Gastroesophageal sphincter (tissue), 4 donors: Measurements from ENCODE around the gene UVRAG. TPM values are rescaled to one million over a fixed set of nuclear protein-coding genes. Genes with fewer than 3 reads are reported as not detected.

Experiments used
- ATAC-seq: fragments of 150-250 bp; one replicate; pipeline ENCODE4 v1.9.1; 2016; ENCODE audit warnings: mild to moderate bottlenecking, moderate library complexity
- H3K27ac ChIP-seq, 4 donors: fragments of 200-600 bp; sonication (generic) in 3 of 4; 1 replicate in 3 of 4; 2 replicates in 1 of 4; pipeline ENCODE4 v1.5.1; 2016 to 2019
- H3K27me3 ChIP-seq: fragments of 200-600 bp; sonication (generic); one replicate; pipeline ENCODE4 v1.5.1; 2019
- H3K36me3 ChIP-seq, 2 donors: fragments of 200-600 bp; sonication (generic); one replicate each; pipeline ENCODE4 v1.5.1; 2019; ENCODE audit warnings: control low read depth in 1 of 2
- H3K4me1 ChIP-seq, 3 donors: fragments of 200-600 bp; sonication (generic); 1 replicate in 2 of 3; 2 replicates in 1 of 3; pipeline ENCODE4 v1.5.1; 2016 to 2019; ENCODE audit warnings: control low read depth in 2 of 3
- H3K4me3 ChIP-seq, 2 donors: fragments of 200-600 bp; sonication (generic); one replicate each; pipeline ENCODE4 v1.5.1; 2019; ENCODE audit warnings: mild to moderate bottlenecking in 1 of 2, moderate library complexity in 1 of 2
- H3K9me3 ChIP-seq, 3 donors: fragments of 200-600 bp; sonication (generic); one replicate each; pipeline ENCODE4 v1.5.1; 2017 to 2019; ENCODE audit warnings: control low read depth in 2 of 3
- CTCF ChIP-seq, 4 experiments: fragments of 200-600 bp in 2 of 4; fragments of 450-650 bp in 2 of 4; sonication (generic) in 1 of 4; IDR thresholded peaks; one replicate each; pipeline ENCODE4 v1.5.1; 2017 to 2019; ENCODE audit warnings: antibody characterized with exemption in 4 of 4, mild to moderate bottlenecking in 2 of 4, moderate library complexity in 2 of 4
- EP300 ChIP-seq: sonication (generic); formaldehyde crosslinking; IDR thresholded peaks from one replicate; pipeline ENCODE4 v1.6.1; 2017; ENCODE audit warnings: antibody characterized with exemption, mild to moderate bottlenecking
- POLR2A ChIP-seq, 2 donors: fragments of 450-650 bp; IDR thresholded peaks; one replicate each; pipeline ENCODE4 v1.6.1; 2017; ENCODE audit warnings: antibody characterized with exemption in 2 of 2, mild to moderate bottlenecking in 2 of 2, moderate library complexity in 1 of 2
- POLR2AphosphoS5 ChIP-seq: sonication (generic); formaldehyde crosslinking; IDR thresholded peaks from one replicate; pipeline ENCODE4 v1.6.1; 2017; ENCODE audit warnings: antibody characterized with exemption
- WGBS, 2 donors: methylation state at CpG; one replicate each; pipeline ENCODE4 v1.1.5; 2018; ENCODE audit warnings: low coverage in 1 of 2; 5-methylcytosine and 5-hydroxymethylcytosine counted together
- total RNA-seq, 4 donors: library from RNA; depleted of rRNA; stranded (reverse); fragments of >200 nt; gene quantifications; one replicate each; pipeline ENCODE4 v1.1.0, GENCODE V29; 2016

UVRAG gene
- total RNA-seq, 4 donors from 2014 or later = 28.1 to 50.1 (median 34.7) TPM

GRCh38 chr11:75853971-75854370 is 39.0 kb downstream of the UVRAG start:
- TF ChIP-seq CTCF (IDR thresholded peaks at IDR 0.05) = no peak
- no peak for TF ChIP-seq POLR2AphosphoS5
- TF ChIP-seq POLR2A (IDR thresholded peaks at IDR 0.05) = no peak
- no peak for TF ChIP-seq EP300
- Histone ChIP-seq H3K9me3 (no peaks in the 10 kb centered on the region), H3K36me3 (peaks cover 0 to 15% of the 10 kb centered on the region in 2 donors), H3K27ac (no peak overlapping the region), H3K4me3 (no peak overlapping the region), H3K27me3 (no peaks in the 10 kb centered on the region), H3K4me1 (peaks cover 10 to 21% (median 20%) of the 10 kb centered on the region in 3 donors)
- no peak for ATAC-seq
- WGBS, 2 donors = 64 to 89% methylated on average over 1 of the region's 1 CpG

- H3K27me3 ChIP-seq = no peaks in the 10 kb centered on the region
- no peaks in the 10 kb centered on the region for H3K9me3 ChIP-seq
- no peak overlapping the region for H3K27ac ChIP-seq
- H3K4me1 ChIP-seq = peaks cover 12 to 19% (median 17%) of the 10 kb centered on the region in 3 donors
- peaks cover 0 to 15% of the 10 kb centered on the region in 2 donors for H3K36me3 ChIP-seq
- TF ChIP-seq EP300 (no peak), POLR2A (IDR thresholded peaks at IDR 0.05) (no peak), POLR2AphosphoS5 (no peak), CTCF (IDR thresholded peaks at IDR 0.05) (no peak)
- no peak for ATAC-seq
- 89 to 94% methylated on average over 5 to 6 of the region's 6 CpGs for WGBS, 2 donors
- no peak overlapping the region for H3K4me3 ChIP-seq
Observed at GRCh38 chr11:75855206-75855605, 40.2 kb downstream of the UVRAG start.

- Histone ChIP-seq H3K4me3 (no peak overlapping the region), H3K9me3 (no peaks in the 10 kb centered on the region), H3K36me3 (peaks cover 0 to 14% of the 10 kb centered on the region in 2 donors), H3K27ac (no peak overlapping the region), H3K4me1 (peaks cover 2 to 8% (median 3%) of the 10 kb centered on the region in 3 donors), H3K27me3 (no peaks in the 10 kb centered on the region)
- no peak for ATAC-seq
- TF ChIP-seq POLR2A (IDR thresholded peaks at IDR 0.05) = no peak
- WGBS, 2 donors = 84 to 90% methylated on average over 3 of the region's 3 CpGs
Observed at GRCh38 chr11:75856912-75857311, 41.9 kb downstream of the UVRAG start.

GRCh38 chr11:75858042-75858441 is 43.0 kb downstream of the UVRAG start:
- TF ChIP-seq POLR2AphosphoS5 (no peak), EP300 (no peak), POLR2A (IDR thresholded peaks at IDR 0.05) (no peak), CTCF (IDR thresholded peaks at IDR 0.05) (no peak)

GRCh38 chr11:75858613-75859012 is 43.6 kb downstream of the UVRAG start:
- Histone ChIP-seq H3K27me3 (no peaks in the 10 kb centered on the region), H3K4me3 (no peak overlapping the region), H3K4me1 (peaks cover 0 to 8% (median 3%) of the 10 kb centered on the region in 3 donors), H3K36me3 (no peaks in the 10 kb centered on the region), H3K9me3 (no peaks in the 10 kb centered on the region), H3K27ac (no peak overlapping the region)
- WGBS, 2 donors = 61 to 79% methylated on average over 2 to 3 of the region's 3 CpGs
- TF ChIP-seq CTCF (IDR thresholded peaks at IDR 0.05) (no peak), POLR2A (IDR thresholded peaks at IDR 0.05) (no peak), EP300 (no peak), POLR2AphosphoS5 (no peak)
- no peak for ATAC-seq

More at GRCh38 chr11:75858042-75858441, 43.0 kb downstream of the UVRAG start:
- H3K4me1 ChIP-seq = peaks cover 0 to 8% (median 3%) of the 10 kb centered on the region in 3 donors
- H3K9me3 ChIP-seq = no peaks in the 10 kb centered on the region
- no peaks in the 10 kb centered on the region for H3K27me3 ChIP-seq
- peaks cover 0 to 5% of the 10 kb centered on the region in 2 donors for H3K36me3 ChIP-seq
- no peak overlapping the region for H3K27ac ChIP-seq
- no peak for ATAC-seq
- H3K4me3 ChIP-seq = no peak overlapping the region
